HG02642 (cell line): ENCODE measurements around the gene ITGAL.
"Not testable (repeated sequence)": the region's sequence is repeated elsewhere in the genome, so short reads cannot be mapped to it uniquely, and the experiment has no call there.

Source experiments
- ATAC-seq: cut with Tn5 transposase; IDR thresholded peaks from one replicate; pipeline ENCODE4 v1.9.1; 2021; ENCODE audit warnings: mild to moderate bottlenecking; ENCODE audit not compliant: unreplicated experiment, poor library complexity

Gene ITGAL

DNA sequence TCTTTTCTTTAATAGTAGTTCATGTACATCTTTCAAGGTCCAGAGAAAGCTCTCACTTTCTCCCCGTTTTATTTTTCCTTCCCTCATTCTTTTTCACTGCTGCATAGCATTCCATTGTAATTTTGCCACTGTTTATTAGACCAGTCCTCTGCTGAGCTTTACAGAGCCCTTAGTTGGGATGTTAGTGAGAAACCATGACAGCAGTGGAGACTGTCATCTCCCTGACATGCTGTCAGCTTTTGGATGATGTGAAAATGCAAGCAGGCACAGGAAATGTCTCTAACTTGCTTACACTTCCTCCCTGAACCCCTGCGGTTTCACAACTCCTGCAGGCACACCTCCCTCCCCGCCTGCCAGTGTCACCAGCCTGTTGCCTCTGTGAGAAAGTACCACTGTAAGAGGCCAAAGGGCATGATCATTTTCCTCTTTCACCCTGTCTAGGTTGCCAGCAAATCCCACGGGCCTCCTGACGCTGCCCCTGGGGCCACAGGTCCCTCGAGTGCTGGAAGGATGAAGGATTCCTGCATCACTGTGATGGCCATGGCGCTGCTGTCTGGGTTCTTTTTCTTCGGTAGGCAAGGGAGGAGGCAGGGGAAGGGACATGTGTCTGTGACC, at the start of gene ITGAL:
TSS of gene ITGAL (plus strand) at position 415 of the 615 bp plus-strand sequence. CDS start at position 511, 96 bp downstream.
- peak; percentile 57 for ATAC-seq

DNA sequence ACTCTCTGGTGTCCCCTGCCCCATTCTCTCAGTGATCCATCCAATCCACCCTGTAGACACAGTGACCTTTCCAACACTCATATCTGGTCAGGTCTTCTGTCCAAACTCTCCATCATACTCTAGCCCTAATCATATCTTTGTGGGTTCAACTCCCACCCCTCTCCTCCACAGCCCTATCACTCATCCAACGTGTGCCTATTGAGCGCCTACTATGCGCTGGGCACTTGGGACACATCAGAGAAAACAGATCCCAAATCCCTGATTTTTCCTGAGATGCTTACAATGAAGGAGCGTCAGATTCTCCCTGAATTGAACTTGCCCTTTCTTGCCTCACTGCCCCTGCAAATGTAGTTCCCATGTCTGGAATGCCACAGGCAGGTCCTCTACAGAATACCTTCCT, 44.5 kb upstream of the ITGAL start:
- no peak for ATAC-seq

DNA sequence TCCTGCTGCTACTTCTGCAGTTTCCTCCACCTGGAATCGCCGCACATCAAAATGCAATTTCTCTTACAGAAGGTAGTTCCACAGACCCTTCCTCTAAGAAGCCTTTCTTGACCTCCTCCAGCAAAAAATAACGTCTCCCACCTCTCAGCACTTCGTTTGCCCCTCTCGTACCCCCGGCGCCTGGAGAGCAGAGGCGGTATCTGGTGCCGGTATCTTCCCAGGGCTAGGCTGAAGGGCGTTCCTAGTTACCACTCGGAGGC, 43.2 kb upstream of the ITGAL start:
- ATAC-seq: peak; percentile 8

DNA sequence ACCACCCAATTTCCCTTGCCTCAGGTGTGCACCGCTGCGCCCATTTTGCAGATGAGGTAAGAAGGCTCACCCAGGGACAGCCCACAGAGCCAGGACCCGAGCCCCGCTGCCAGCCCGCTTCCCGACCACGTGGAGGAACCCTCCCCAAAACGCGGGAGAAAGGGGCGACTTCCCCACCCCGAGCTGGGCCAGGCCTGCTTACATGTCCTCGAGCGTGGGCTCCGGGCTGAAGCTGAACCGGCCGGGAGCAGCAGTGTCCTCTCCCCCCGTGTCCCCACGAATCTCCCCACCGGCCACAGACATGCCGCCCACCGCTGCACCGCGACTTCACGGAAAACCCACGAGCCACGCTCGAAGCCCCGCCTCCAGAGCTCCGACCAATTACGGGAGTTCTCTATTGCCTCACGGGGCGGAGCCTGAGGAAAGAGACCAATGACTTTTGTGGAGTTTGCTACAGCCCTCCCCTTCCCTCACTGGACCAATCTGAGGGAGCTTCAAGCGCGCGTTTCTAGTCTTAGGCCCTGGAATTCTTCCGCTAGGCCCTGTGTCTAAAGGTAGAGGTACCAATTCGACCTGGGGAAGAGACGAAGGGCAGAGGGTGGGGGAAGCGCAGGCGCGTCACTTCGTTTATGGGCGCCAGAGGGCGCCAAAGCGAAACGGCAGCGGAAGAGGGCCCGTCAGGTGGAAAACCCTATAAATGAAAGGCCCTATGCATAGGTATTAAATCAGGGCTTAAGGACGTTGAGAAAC, 42.7 kb upstream of the ITGAL start, which contains the start of gene DCTPP1:
TSS of gene DCTPP1 (minus strand) at position 353 of the 750 bp plus-strand sequence. CDS start at position 303, 50 bp downstream.
- ATAC-seq: peak; percentile 96

DNA sequence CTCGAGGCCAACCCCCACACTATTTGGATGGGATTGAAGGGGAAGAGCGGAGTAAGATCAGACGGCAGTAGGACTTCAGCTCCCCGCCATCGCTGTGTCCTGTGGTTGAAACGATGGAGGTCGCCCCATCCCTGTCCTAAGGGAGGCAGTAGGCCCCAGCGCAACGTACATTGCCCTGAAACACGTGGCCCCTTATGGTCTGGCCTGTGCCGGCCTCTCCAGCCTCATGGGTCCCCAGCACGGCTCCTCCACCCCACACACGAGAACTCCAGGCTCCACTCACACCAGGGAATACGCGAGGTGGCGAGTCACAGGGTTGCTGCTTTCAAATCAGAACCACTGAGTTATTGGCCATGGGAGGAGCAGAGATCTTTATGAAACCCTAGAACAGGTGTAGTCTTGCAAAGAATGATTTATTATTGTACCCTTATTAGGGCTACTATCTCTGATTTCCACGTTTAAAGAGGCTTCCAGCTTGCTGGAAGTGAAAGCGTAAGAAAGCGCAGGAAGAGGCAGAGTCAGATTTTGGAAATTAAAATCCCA, 42.0 kb upstream of the ITGAL start:
- ATAC-seq: no peak

DNA sequence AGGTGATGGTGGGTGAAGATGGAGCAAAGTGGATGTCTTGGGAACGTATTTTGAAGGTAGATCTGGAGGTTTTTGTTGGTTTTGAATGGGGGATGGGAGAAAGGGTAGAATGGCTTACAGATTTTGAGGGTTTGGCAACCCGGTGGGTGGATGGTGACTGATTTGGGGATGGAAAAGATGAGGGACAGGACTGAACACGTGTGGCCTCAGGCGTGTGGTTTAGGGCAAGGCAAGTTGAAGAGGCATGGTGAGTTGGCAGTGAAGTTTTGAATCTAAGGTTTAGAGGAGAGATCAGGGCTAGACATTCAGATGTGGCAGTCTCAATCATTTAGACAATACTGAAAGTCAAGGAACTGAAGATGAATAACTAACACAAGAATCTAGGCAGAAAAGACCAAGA, 37.7 kb upstream of the ITGAL start:
- ATAC-seq: no peak

DNA sequence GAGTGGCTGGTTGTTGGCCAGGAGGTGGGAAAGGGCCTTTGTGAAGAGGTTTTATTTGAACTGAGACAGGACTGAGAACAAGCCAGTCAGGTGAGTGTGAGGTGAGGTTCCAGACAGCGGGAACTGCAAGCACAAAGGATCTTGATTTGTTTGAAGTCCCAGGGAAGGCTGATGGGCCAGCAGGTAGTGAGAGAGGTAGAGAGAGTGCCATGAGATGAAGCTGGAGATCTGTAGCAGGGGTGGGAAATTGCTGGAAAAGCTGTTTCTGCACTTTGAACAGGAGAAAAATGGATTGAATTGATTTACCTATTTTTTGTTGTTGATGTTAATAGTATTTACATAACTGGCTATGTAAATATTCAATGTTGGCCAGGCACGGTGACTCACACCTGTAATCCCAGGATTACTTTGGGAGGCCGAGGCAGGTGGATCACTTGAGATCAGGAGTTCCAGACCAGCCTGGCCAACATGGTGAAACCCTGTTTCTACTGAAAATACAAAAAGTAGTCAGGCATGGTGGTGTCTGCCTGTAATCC, 35.0 kb upstream of the ITGAL start:
- no peak for ATAC-seq

DNA sequence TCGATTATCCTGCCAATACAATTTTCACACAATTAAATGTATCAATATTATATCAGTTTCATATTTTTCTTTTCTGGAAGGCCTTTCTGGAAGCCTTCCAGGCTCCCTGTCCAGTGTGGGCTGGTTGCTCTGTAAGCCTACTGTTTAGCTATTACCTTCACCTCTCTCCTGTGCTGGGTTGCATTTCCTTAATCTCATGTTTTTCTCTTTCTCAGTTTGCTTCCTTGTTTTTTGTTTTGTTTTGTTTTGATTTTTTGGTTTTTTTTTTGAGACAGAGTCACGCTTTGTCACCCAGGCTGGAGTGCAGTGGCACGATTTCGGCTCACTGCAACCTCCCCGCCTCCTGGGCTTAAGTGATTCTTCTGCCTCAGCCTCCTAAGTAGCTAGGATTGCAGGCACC, 33.7 kb upstream of the ITGAL start:
- no peak for ATAC-seq

DNA sequence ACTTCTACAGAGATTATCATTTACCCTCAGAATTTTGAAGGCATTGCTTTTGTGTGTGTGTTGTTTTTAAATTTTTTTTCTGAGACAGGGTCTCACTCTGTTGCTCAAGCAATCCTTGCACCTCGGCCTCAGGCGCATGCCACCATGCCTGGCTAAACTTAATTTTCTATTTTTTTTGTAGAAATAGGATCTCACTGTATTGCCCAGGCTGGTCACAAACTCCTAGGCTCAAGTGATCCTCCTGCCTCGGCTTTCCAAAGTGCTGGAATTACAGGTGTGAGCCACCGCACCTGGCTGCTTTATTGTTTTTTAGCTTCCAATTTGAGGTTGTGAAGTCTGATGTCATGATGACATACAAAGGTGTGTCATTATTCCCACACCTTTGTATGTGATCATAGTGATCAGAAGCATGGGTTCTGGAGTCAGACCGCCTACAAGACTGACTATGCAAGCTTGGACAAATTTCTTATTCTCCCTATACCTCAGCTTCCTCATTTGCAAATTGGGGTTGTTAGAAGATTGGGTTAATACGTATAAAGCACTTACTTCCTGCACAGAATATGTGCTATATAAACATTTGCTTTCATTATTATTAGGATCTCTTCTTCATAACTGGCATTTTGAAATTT, 32.7 kb upstream of the ITGAL start:
- ATAC-seq: no peak

DNA sequence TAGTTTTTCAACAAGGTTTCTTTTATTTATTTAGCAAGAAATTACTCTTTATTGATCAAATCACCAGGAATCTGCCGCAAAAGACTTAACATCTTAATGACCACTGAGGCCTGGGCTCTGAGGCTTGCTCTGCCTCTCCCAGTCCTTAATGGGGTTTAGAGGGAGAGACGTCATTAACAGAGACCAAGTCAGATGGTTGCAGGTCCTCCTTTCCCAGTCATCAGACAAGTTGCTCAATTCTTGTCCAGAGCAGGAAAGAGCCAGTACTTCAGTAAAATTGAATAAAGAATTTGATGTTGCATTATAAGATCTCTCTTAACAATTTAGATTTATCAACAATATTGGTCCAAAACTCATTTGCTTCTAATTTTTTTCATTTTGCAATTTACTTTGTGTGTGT, 28.9 kb upstream of the ITGAL start:
- ATAC-seq: no peak

DNA sequence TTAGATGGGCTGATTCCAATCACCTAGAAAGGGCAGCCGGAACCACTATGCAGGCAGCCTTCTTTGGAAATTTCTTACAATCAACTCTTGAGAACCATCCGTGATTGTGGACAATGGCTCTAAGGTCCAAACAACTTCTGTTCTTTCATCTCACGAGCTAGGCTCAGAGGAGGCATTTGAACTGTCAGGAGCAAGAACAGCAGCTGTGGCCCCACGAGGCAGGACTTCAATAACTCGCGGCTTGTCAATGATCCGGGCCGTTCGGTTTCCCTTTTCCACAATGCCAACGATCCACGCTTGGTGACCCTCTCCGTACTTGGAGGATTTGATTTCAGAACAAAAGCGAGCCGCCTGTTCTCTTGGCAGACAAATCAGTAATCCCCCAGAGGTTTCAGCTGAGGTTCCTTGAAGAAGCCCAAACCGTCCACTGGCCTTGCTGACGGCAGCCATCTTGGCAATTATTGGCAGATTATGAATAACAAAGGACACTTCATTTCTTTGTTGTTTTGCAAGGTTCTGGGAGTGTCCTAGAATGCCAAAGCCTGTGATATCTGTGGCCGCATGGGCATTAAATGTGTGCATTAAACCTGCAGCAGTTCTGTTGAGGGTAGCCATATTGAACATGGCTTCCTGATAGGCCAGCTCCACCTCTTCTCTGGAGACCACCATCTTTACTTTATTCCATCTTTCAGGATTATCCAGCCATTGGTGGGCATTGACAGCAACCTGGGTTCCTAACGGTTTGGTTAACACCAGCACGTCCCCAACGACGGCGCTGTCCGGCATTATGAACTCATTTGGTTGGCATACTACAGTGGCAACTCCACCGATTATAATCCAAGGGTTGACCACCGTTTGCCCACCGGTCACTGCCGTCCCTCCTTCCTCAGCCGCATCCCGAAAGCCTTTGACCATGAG, 28.1 kb upstream of the ITGAL start:
- no peak for ATAC-seq

DNA sequence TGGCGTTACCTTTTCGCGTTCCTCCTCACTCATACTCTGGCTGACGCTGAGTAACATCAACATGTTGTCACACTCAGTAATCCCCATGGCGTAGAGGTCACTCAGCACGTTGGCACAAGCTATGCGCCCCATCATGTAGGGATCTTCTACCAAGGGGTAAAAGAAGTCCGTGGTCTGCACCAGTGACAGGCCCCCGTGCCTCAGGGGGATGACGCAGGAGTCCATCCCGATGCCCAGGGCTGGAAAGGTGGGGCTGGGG, 27.5 kb upstream of the ITGAL start:
- peak; percentile 9 for ATAC-seq

DNA sequence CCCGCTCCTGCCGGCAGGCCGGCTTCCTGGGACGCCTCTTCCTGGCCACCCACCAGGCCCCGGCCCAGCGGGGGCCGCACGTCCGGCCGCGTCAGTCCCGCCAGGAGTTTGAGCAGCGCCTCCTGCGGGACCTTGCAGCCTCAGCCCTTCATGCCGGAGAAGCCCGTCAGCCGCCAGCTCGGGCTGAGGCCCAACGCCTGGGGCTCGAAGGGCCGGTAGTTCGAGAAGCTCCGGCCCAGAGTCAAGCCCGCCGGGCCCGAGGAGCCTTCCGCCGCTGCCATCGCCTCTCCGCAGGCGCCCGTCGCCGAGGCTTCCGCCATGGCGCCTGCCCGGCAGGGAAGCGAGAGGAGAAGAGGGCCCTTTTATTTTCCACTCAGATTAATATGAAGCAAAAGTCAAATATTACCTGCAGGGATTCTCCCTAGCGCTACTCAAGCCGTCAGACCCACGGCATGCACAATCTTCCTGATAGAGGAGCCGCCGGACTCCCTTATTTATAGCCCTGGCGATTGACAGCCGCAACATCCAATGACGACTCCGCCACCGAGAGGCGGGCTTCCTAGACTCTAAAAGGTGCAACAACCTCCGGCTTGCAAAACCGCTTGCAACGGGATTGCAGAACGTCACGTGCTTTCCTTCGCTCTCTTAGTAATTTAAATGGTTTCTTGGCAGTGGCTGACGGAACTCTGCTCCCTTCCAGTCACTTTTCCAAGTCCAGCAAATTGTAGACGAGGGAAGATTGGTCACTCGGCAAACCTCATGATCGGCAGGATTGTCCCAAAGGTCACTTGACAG, 26.9 kb upstream of the ITGAL start, which contains the start of gene SEPHS2:
TSS of gene SEPHS2 (minus strand) at position 467 of the 795 bp plus-strand sequence. CDS start at position 320, 147 bp downstream.
- ATAC-seq: peak; percentile 89

DNA sequence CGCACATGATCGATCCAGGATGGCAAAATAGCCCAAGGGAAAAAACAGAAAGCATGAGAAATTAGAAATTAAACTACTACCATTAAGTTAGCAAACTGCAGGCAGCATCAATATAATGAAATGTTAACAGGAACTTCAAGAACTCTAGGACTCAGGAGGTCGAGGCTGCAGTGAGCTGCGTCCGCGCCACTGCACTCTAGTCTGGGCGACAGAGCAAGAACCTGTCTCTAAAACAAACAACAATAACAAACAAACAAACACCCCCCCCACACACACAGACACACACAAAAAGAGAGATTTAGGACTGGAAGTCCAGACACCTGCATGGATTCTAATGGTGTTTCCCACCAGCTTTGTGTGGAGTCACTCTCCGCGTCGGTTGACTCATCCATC, 26.3 kb upstream of the ITGAL start:
- ATAC-seq: no peak

DNA sequence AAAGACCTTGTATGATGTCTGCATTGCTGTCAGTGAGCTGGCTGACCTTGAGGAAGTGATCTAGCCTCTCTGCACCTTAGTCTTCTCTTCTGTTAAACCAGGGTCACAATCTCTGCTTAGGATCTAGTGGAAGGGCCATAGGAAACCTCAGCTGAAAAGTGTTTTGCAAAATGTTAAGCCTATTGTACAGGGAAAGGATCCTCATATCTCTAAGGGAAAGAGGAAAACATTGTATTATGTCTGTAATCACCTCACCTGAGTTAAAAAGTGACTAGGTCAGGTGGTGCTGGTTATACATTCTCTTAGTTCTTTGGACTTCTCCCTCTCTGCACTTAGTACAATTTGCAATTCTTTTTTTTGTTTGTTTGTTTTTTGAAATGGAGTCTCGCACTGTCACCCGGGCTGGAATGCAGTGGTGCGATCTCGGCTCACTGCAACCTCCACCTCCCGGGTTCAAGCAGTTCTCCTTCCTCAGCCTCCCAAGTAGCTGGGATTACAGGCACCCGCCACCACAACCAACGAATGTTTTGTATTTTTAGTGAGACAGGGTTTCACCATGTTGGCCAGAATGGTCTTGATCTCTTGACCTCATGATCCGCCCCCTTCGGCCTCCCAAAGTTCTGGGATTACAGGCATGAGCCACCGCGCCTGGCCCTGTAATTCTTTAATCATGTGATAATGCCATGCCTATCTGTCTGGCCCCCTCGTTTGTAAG, 24.9 kb upstream of the ITGAL start:
- ATAC-seq: no peak

DNA sequence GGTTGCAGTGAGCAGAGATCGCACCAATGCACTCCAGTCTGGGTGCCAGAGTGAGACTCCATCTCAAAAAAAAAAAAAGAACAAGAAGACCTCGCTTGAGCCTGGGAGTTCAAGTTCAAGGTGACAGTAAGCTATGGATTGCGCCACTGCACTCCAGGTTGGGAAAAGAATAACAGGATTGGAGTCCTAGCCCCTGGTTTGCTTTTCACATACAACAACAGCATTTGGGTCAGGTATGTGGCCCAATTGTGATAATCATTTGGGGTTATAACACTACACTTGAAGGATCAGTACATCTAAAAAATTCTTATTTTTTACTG, 23.5 kb upstream of the ITGAL start:
- no peak for ATAC-seq

DNA sequence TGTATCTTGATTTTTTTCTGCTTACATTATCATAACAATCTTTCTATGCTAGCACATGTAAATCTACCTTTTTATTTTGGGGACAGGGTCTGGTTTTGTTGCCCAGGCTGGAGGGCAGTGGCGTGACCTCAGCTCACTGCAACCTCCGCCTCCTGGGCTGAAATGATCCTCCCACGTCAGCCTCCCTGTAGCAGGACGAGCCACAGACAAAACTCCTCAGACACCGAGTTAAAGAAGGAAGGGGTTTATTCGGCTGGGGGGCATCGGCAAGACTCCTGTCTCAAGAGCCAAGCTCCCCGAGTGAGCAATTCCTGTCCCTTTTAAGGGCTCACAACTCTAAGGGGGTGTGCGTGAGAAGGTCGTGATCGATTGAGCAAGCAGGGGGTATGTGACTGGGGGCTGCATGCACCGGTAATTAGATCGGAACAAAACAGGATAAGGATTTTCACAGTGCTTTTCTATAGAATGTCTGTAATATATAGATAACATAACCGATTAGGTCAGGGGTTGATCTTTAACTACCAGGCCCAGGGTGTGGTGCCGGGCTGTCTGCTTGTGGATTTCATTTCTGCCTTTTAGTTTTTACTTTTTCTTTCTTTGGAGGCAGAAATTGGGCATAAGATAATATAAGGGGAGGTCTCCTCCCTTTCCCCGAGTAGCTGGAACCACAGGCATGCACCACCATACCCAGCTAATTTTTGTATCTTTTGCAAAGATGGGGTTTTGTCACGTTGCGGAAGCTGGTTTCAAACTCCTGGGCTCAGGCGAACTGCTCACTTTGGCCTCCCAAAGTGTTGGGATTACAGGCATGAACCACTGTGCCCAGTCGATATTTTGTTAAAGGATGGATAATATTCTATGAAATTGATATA, 19.6 kb upstream of the ITGAL start:
- not testable (repeated sequence) for ATAC-seq

DNA sequence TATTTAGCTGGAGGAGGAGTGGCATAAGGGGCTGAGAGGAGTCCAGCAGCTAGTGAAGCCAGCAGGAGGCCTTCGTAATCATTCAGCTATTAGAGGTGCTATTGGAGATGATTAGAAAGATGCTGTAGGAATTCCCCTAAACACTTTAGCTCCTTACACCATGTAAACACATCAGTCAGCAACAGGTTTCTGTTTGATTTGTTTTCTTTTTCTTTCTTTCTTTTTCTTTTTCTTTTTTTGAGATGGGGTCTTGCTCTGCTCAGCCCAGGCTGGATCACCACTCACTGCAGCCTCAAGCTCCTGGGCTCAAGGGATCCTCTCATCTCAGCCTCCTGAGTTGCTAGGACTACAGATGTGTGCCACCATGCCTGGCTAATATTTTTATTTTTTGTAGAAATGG, 16.2 kb upstream of the ITGAL start:
- ATAC-seq: no peak
